Thoracic aorta (tissue), 2 donors: ENCODE results near the gene IGF2BP1. TPM values are rescaled to one million over a fixed set of nuclear protein-coding genes. Genes with fewer than 3 reads are reported as not detected.
"Not testable (repeated sequence)": the region's sequence is repeated elsewhere in the genome, so short reads cannot be mapped to it uniquely, and the experiment has no call there.

Experiments used
- ATAC-seq: fragments of 150-250 bp; one replicate; pipeline ENCODE4 v1.8.0; 2017; ENCODE audit warnings: low read depth; ENCODE audit not compliant: insufficient number of reproducible peaks, low FRiP score
- DNase-seq: peaks from one replicate; pipeline ENCODE4 v3.0.0-alpha.2; 2020; ENCODE audit warnings: low spot score
- H3K27ac ChIP-seq, 2 donors: fragments of 200-600 bp; sonication (generic); 1 replicate in 1 of 2; 2 replicates in 1 of 2; pipeline ENCODE4 v1.5.1; 2016; ENCODE audit warnings: mild to moderate bottlenecking in 2 of 2, moderate library complexity in 2 of 2
- H3K27me3 ChIP-seq: fragments of 200-600 bp; sonication (generic); replicated peaks from 2 replicates; pipeline ENCODE4 v1.6.0; 2016; ENCODE audit warnings: mild to moderate bottlenecking; ENCODE audit not compliant: insufficient read depth
- H3K36me3 ChIP-seq: fragments of 200-600 bp; sonication (generic); one replicate; pipeline ENCODE4 v1.5.1; 2016
- H3K4me1 ChIP-seq, 2 donors: fragments of 200-600 bp; sonication (generic); 1 replicate in 1 of 2; 2 replicates in 1 of 2; pipeline versions ENCODE4 v1.5.1 to v1.6.0; 2016; ENCODE audit warnings: low read depth in 2 of 2, mild to moderate bottlenecking in 1 of 2; ENCODE audit not compliant: control insufficient read depth in 1 of 2
- H3K4me3 ChIP-seq: fragments of 200-600 bp; sonication (generic); 2 replicates; pipeline ENCODE4 v1.5.1; 2016; ENCODE audit warnings: mild to moderate bottlenecking
- H3K9me3 ChIP-seq: fragments of 200-600 bp; sonication (generic); 2 replicates; pipeline ENCODE4 v1.5.1; 2016
- CTCF ChIP-seq: fragments of 200-600 bp; sonication (generic); IDR thresholded peaks from one replicate; pipeline ENCODE4 v1.5.1; 2019; ENCODE audit warnings: antibody characterized with exemption
- total RNA-seq, 2 donors: library from RNA; depleted of rRNA; stranded (reverse); fragments of >200 nt; gene quantifications; one replicate each; pipeline versions ENCODE4 v1.1.0 to v1.2.3, GENCODE V29; 2016

The IGF2BP1 gene
- total RNA-seq, 2 donors from 2014 or later = 0.07 TPM; not detected in 1

GRCh38 chr17:49002331-49002730 is 5.1 kb downstream of the IGF2BP1 start:
- H3K27me3 ChIP-seq = peaks cover 15% of the 10 kb centered on the region
- H3K4me1 ChIP-seq = peaks cover 6 to 8% of the 10 kb centered on the region in 2 donors
- ATAC-seq = no peak
- no peak for DNase-seq
- no peak for TF ChIP-seq CTCF
- H3K36me3 ChIP-seq = no peaks in the 10 kb centered on the region
- no peak overlapping the region for H3K4me3 ChIP-seq
- no peak overlapping the region for H3K27ac ChIP-seq
- no peaks in the 10 kb centered on the region for H3K9me3 ChIP-seq

- no peak overlapping the region for H3K27ac ChIP-seq
- no peaks in the 10 kb centered on the region for H3K9me3 ChIP-seq
- peaks cover 14% of the 10 kb centered on the region for H3K27me3 ChIP-seq
- no peaks in the 10 kb centered on the region for H3K36me3 ChIP-seq
- H3K4me3 ChIP-seq = no peak overlapping the region
- TF ChIP-seq CTCF = no peak
- ATAC-seq (no peak), DNase-seq (no peak)
- H3K4me1 ChIP-seq = peaks cover 1 to 4% of the 10 kb centered on the region in 2 donors
Measured at GRCh38 chr17:49002766-49003165, 5.6 kb downstream of the IGF2BP1 start.

GRCh38 chr17:49003557-49004511 is 6.6 kb downstream of the IGF2BP1 start:
- no peaks in the 10 kb centered on the region for H3K9me3 ChIP-seq
- no peak overlapping the region for H3K27ac ChIP-seq
- no peak overlapping the region for H3K4me3 ChIP-seq
- TF ChIP-seq CTCF = no peak
- peaks cover 3% of the 10 kb centered on the region for H3K27me3 ChIP-seq
- H3K4me1 ChIP-seq = no peaks in the 10 kb centered on the region
- DNase-seq (no peak), ATAC-seq (no peak)
- no peaks in the 10 kb centered on the region for H3K36me3 ChIP-seq

GRCh38 chr17:49005140-49005539 is 8.0 kb downstream of the IGF2BP1 start:
- DNase-seq (no peak), ATAC-seq (no peak)
- H3K27me3 ChIP-seq = no peaks in the 10 kb centered on the region
- H3K4me1 ChIP-seq = no peaks in the 10 kb centered on the region
- TF ChIP-seq CTCF = no peak
- H3K27ac ChIP-seq = no peak overlapping the region
- no peak overlapping the region for H3K4me3 ChIP-seq
- no peaks in the 10 kb centered on the region for H3K9me3 ChIP-seq
- no peaks in the 10 kb centered on the region for H3K36me3 ChIP-seq

GRCh38 chr17:49008908-49009307 is 11.7 kb downstream of the IGF2BP1 start:
- not testable (repeated sequence) for DNase-seq

More at GRCh38 chr17:49008908-49009307, 11.7 kb downstream of the IGF2BP1 start:
- not testable (repeated sequence) for ATAC-seq, H3K9me3 ChIP-seq, H3K4me1 ChIP-seq, H3K4me3 ChIP-seq, H3K27ac ChIP-seq, H3K27me3 ChIP-seq, H3K36me3 ChIP-seq
